Gastrocnemius medialis (tissue), 4 donors: ENCODE measurements around the gene NANOGP8. TPM values are rescaled to one million over a fixed set of nuclear protein-coding genes. Genes with fewer than 3 reads are reported as not detected.

Experiments used
- ATAC-seq, 2 donors: fragments of 150-250 bp; one replicate each; pipeline ENCODE4 v1.9.1; 2016
- DNase-seq, 2 donors: peaks; one replicate each; pipeline ENCODE4 v3.0.0-alpha.2; 2019
- H3K27ac ChIP-seq, 4 donors: fragments of 200-600 bp; sonication (generic); 1 replicate in 1 of 4; 2 replicates in 3 of 4; pipeline ENCODE4 v1.5.1; 2016 to 2018; ENCODE audit warnings: mild to moderate bottlenecking in 2 of 4, moderate library complexity in 1 of 4
- H3K27me3 ChIP-seq, 3 donors: fragments of 200-600 bp; sonication (generic) in 2 of 3; 1 replicate in 1 of 3; 2 replicates in 2 of 3; pipeline versions ENCODE4 v1.5.1 to v1.6.0; 2016 to 2019; ENCODE audit warnings: mild to moderate bottlenecking in 1 of 3, moderate library complexity in 1 of 3
- H3K36me3 ChIP-seq, 2 donors: fragments of 200-600 bp; sonication (generic) in 1 of 2; one replicate each; pipeline ENCODE4 v1.5.1; 2017 to 2018
- H3K4me1 ChIP-seq, 2 donors: fragments of 200-600 bp; sonication (generic) in 1 of 2; one replicate each; pipeline ENCODE4 v1.5.1; 2016 to 2017; ENCODE audit warnings: mild to moderate bottlenecking in 2 of 2
- H3K4me3 ChIP-seq, 4 donors: fragments of 200-600 bp; sonication (generic) in 3 of 4; 1 replicate in 1 of 4; 2 replicates in 3 of 4; pipeline ENCODE4 v1.5.1; 2016 to 2019; ENCODE audit warnings: mild to moderate bottlenecking in 2 of 4
- H3K9me3 ChIP-seq, 3 donors: fragments of 200-600 bp; sonication (generic) in 2 of 3; 1 replicate in 1 of 3; 2 replicates in 2 of 3; pipeline ENCODE4 v1.5.1; 2016 to 2019
- CTCF ChIP-seq, 5 experiments: fragments of 450-650 bp in 3 of 5; fragments of 200-600 bp in 2 of 5; sonication (generic) in 2 of 5; IDR thresholded peaks in 4 of 5; conservative IDR thresholded peaks in 1 of 5; 1 replicate in 4 of 5; 2 replicates in 1 of 5; pipeline ENCODE4 v1.5.1; 2016 to 2019; ENCODE audit warnings: antibody characterized with exemption in 5 of 5, mild to moderate bottlenecking in 3 of 5, moderate library complexity in 3 of 5
- POLR2A ChIP-seq, 2 donors: fragments of 450-650 bp; IDR thresholded peaks; one replicate each; pipeline ENCODE4 v1.6.1; 2017; ENCODE audit warnings: antibody characterized with exemption in 2 of 2, mild to moderate bottlenecking in 2 of 2, moderate library complexity in 2 of 2
- in situ Hi-C, 4 donors: fragments of 200-750 bp; cut with MboI; loops; one replicate each; pipeline versions ENCODE4 v1.15.0 to v1.8.0; 2017; ENCODE audit warnings: low sequenced_read_pairs in 4 of 4
- intact Hi-C: fragments of 100-400 bp; cut with DNase I; formaldehyde crosslinking; loops from one replicate; pipeline ENCODE4 v1.15.1; 2023; ENCODE audit warnings: low total_unique reads
- total RNA-seq, 4 donors: library from RNA; depleted of rRNA; stranded (reverse); fragments of >200 nt; gene quantifications; one replicate each; pipeline versions ENCODE4 v1.1.0 to v1.2.3, GENCODE V29; 2016

NANOGP8 gene
- total RNA-seq, 4 donors from 2014 or later = not detected

DNA sequence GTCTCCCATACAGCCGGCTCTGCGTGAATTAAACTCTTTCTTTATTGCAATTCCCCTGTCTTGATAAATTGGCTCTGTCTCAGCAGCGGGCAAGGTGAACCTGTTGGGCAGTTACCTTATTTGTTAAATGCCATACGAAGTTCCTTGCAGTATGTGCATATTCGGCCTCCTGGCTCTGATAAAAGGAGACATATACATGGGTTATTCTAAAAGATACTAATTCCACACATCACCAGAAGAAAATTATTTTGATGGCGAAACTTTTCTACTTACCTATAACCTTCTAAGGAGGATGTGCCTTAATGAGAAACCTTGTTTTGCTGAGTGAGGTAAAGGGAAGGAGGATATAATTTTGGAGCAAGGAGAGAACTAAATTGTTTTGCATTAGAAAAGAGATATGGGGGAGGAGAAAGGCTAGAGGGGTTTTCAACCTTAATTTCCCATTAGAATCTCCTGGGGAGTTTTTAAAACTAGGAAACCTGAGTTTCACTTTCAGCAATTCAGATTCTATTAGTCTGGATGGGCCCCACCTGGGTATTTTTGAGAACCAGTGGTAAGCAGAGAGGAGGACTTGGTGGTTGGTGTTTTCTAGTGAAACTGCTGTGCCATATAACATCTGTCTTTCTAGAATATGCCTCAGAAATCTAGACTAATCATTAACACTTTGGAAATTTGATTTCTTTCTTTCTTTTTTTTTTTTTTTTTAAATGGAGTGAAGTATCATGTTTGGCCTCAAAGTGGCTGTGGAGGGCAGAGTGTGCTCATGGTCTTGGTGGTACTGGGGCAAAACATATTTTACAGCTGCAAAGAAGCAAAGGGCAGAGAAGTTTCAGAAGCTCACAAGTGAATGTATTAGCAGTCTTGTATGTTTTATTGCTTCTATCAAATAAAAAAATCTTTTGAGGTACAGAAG is 23.0 kb downstream of the NANOGP8 start:
- ATAC-seq (no peak), DNase-seq (no peak)
- intact Hi-C loops = no loop called here
- Histone ChIP-seq H3K27ac (no peak overlapping the region), H3K36me3 (no peaks in the 10 kb centered on the region), H3K4me3 (no peak overlapping the region), H3K27me3 (no peaks in the 10 kb centered on the region), H3K9me3 (no peaks in the 10 kb centered on the region), H3K4me1 (no peaks in the 10 kb centered on the region)
- TF ChIP-seq POLR2A (IDR thresholded peaks at IDR 0.05) = no peak
- no peak for TF ChIP-seq CTCF (IDR thresholded peaks at IDR 0.05 in 4 of 5, conservative IDR thresholded peaks at IDR 0.05 in 1 of 5)
- in situ Hi-C loops = no loop called here

DNA sequence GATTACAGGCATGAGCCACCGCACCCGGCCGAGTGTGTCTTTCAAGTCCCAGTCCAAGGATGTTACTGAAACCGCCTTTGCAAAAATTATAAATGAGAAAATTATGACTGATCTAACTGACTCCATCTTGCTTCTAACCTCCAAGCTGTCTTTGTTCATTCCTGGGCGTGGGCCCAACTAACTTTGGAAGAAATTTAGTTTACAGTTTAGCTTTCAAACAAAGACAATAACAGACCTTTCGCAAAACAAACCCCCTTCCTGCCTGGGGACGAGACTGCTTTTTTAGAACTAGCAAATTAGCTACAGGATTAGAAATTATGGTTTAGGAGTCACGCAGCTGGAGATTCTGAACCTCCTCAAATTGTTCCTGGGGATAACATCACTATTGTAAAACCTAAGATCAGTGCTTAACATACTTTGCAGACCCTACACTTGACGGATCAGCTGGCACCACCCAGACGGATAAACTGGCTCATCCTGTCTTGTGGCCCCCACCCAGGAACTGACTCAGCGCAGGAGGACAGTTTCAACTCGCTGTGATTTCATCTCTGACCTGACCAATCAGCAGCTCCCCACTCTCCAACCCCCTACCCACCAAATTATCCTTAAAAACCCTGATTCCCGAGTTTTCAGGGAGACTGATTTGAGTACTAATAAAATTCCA is 23.8 kb downstream of the NANOGP8 start:
- in situ Hi-C loops = no loop called here
- TF ChIP-seq CTCF (IDR thresholded peaks at IDR 0.05 in 4 of 5, conservative IDR thresholded peaks at IDR 0.05 in 1 of 5) = no peak
- TF ChIP-seq POLR2A (IDR thresholded peaks at IDR 0.05) = no peak
- H3K36me3 ChIP-seq = no peaks in the 10 kb centered on the region
- H3K4me1 ChIP-seq = no peaks in the 10 kb centered on the region
- no peak for DNase-seq
- intact Hi-C loops = no loop called here
- H3K4me3 ChIP-seq = no peak overlapping the region
- H3K27ac ChIP-seq = no peak overlapping the region
- no peaks in the 10 kb centered on the region for H3K27me3 ChIP-seq
- H3K9me3 ChIP-seq = no peaks in the 10 kb centered on the region
- no peak for ATAC-seq

DNA sequence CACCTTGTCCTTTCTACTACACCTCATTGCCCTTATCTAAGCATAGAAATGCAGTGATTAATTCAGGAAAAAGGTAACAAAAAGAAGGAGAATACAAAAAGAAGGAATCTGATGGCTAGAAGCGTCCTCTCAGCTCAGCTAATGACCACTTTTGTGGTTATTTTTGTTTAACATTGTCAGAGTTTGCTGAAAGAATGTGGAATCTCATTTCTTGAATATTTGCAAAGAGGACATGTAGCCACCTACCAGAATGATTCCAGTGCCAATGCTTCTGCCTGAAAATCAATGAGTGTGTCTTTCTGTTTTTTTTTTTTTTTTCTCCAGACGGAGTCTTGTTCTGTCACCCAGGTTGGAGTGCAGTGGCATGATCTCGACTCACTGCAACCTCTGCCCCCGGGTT is 24.5 kb downstream of the NANOGP8 start:
- DNase-seq = no peak
- H3K9me3 ChIP-seq = no peaks in the 10 kb centered on the region
- intact Hi-C loops (no loop called here), in situ Hi-C loops (no loop called here)
- H3K27ac ChIP-seq = no peak overlapping the region
- no peak overlapping the region for H3K4me3 ChIP-seq
- TF ChIP-seq CTCF (IDR thresholded peaks at IDR 0.05 in 4 of 5, conservative IDR thresholded peaks at IDR 0.05 in 1 of 5) (no peak), POLR2A (IDR thresholded peaks at IDR 0.05) (no peak)
- H3K36me3 ChIP-seq = no peaks in the 10 kb centered on the region
- no peak for ATAC-seq
- H3K4me1 ChIP-seq = no peaks in the 10 kb centered on the region
- no peaks in the 10 kb centered on the region for H3K27me3 ChIP-seq

GRCh38 chr15:35058534-35059054 is 26.5 kb downstream of the NANOGP8 start:
- no peak for TF ChIP-seq POLR2A (IDR thresholded peaks at IDR 0.05)
- no peak for TF ChIP-seq CTCF (IDR thresholded peaks at IDR 0.05 in 4 of 5, conservative IDR thresholded peaks at IDR 0.05 in 1 of 5)
- Histone ChIP-seq H3K4me1 (no peaks in the 10 kb centered on the region), H3K27ac (no peak overlapping the region), H3K27me3 (no peaks in the 10 kb centered on the region), H3K36me3 (no peaks in the 10 kb centered on the region), H3K4me3 (no peak overlapping the region), H3K9me3 (no peaks in the 10 kb centered on the region)
- ATAC-seq = no peak
- DNase-seq = no peak
- intact Hi-C loops = no loop called here
- in situ Hi-C loops = no loop called here
